SK-N-SH (cell line): ENCODE results near the gene PRR36. TPM values are rescaled to one million over a fixed set of nuclear protein-coding genes. Genes with fewer than 3 reads are reported as not detected.

Source experiments
- CTCF ChIA-PET: fragments of 300-600, 350-600 bp; formaldehyde crosslinking; extraction: SDS; loops from one replicate; lab custom pipeline; 2021; lab: Yijun Ruan, JAX
- POLR2A ChIA-PET: fragments of 350-600 bp; sonication (Branson Sonifier 250); formaldehyde crosslinking; extraction: SDS; loops from one replicate; lab custom pipeline; 2020; ENCODE audit warnings: antibody characterized with exemption, inconsistent platforms; lab: Yijun Ruan, JAX
- DNase-seq: peaks from one replicate; pipeline ENCODE4 v3.0.0; 2012
- H2AFZ ChIP-seq: fragments of 200-600 bp; sonication (generic); 2 replicates; pipeline ENCODE4 v1.8.1; 2016; ENCODE audit warnings: antibody characterized with exemption, mild to moderate bottlenecking, low read depth
- H3F3A ChIP-seq: fragments of 200-600 bp; sonication (generic); replicated peaks from 2 replicates; pipeline ENCODE3; 2016; ENCODE audit warnings: antibody characterized with exemption, mild to moderate bottlenecking; ENCODE audit not compliant: insufficient read depth
- H3K27ac ChIP-seq, 2 experiments: fragments of 200-500 bp in 1 of 2; fragments of 200-600 bp in 1 of 2; sonication (Bioruptor generic) in 1 of 2; sonication (generic), shearing (Covaris generic) in 1 of 2; 2 replicates each; pipeline versions ENCODE4 v1.5.1 to v1.6.1; 2014 to 2016; ENCODE audit warnings: low read depth in 2 of 2, inconsistent platforms in 1 of 2, low read length in 1 of 2, mild to moderate bottlenecking in 1 of 2, mixed read lengths in 1 of 2
- H3K27me3 ChIP-seq: fragments of 200-600 bp; sonication (generic), shearing (Covaris generic); 2 replicates; pipeline ENCODE4 v1.6.1; 2016; ENCODE audit warnings: mixed run types; ENCODE audit not compliant: insufficient read depth
- H3K36me3 ChIP-seq, 2 experiments: fragments of 200-500 bp in 1 of 2; fragments of 200-600 bp in 1 of 2; sonication (Bioruptor generic) in 1 of 2; sonication (generic) in 1 of 2; replicated peaks in 1 of 2; 2 replicates each; pipeline versions ENCODE3 to v1.5.1; 2014 to 2016; ENCODE audit warnings: low read length in 1 of 2, mild to moderate bottlenecking in 1 of 2; ENCODE audit not compliant: insufficient read depth in 2 of 2, control insufficient read depth in 1 of 2
- H3K4me1 ChIP-seq, 2 experiments: fragments of 200-500 bp in 1 of 2; fragments of 200-600 bp in 1 of 2; sonication (Bioruptor generic) in 1 of 2; sonication (generic), shearing (Covaris generic) in 1 of 2; 2 replicates each; pipeline versions ENCODE4 v1.5.1 to v1.6.1; 2014 to 2016; ENCODE audit warnings: low read depth in 1 of 2, low read length in 1 of 2, mixed run types in 1 of 2; ENCODE audit not compliant: insufficient read depth in 2 of 2, control insufficient read depth in 1 of 2
- H3K4me2 ChIP-seq: fragments of 200-600 bp; sonication (generic), shearing (Covaris generic); 2 replicates; pipeline ENCODE4 v1.6.1; 2017; ENCODE audit warnings: mixed run types
- H3K4me3 ChIP-seq, 2 experiments: fragments of 200-500 bp in 1 of 2; fragments of 200-600 bp in 1 of 2; sonication (Bioruptor generic) in 1 of 2; sonication (generic), shearing (Covaris generic) in 1 of 2; 2 replicates each; pipeline versions ENCODE4 v1.5.1 to v1.8.1; 2014 to 2016; ENCODE audit warnings: low read depth in 2 of 2, inconsistent platforms in 1 of 2, low read length in 1 of 2, mild to moderate bottlenecking in 1 of 2, mixed read lengths in 1 of 2, moderate library complexity in 1 of 2
- H3K79me2 ChIP-seq: fragments of 200-600 bp; sonication (generic); 2 replicates; pipeline ENCODE4 v1.8.1; 2017; ENCODE audit warnings: mild to moderate bottlenecking; ENCODE audit not compliant: insufficient read depth
- H3K9ac ChIP-seq: fragments of 200-600 bp; sonication (generic); 2 replicates; pipeline ENCODE4 v1.6.1; 2017; ENCODE audit warnings: mixed run types
- H3K9me2 ChIP-seq: fragments of 200-600 bp; sonication (generic); 2 replicates; pipeline ENCODE4 v1.6.1; 2017; ENCODE audit warnings: mixed run types
- H3K9me3 ChIP-seq: fragments of 200-600 bp; sonication (generic); 2 replicates; pipeline ENCODE4 v1.6.1; 2017; ENCODE audit warnings: mixed run types, mild to moderate bottlenecking, moderate library complexity
- H4K20me1 ChIP-seq: fragments of 200-600 bp; sonication (generic); 2 replicates; pipeline ENCODE4 v1.6.1; 2017; ENCODE audit warnings: mild to moderate bottlenecking, mixed run types; ENCODE audit not compliant: insufficient read depth
- CHD2 ChIP-seq: fragments of 150-350 bp; IDR thresholded peaks from 2 replicates; pipeline ENCODE4 v1.6.1; 2018; ENCODE audit warnings: low read length; ENCODE audit not compliant: partially characterized antibody
- EZH2phosphoT487 ChIP-seq: fragments of 200-600 bp; sonication (generic); IDR thresholded peaks from 2 replicates; pipeline ENCODE4 v1.6.1; 2017; ENCODE audit warnings: low read depth, mixed run types, mild to moderate bottlenecking, antibody characterized with exemption, moderate library complexity, borderline replicate concordance
- FOSL2 ChIP-seq: IDR thresholded peaks from 2 replicates; pipeline ENCODE4 v1.4.0; 2012; ENCODE audit warnings: low read depth, mild to moderate bottlenecking, moderate library complexity, borderline replicate concordance
- FOXJ3 ChIP-seq: sonication (generic); formaldehyde crosslinking; IDR thresholded peaks from 2 replicates; pipeline ENCODE4 v1.5.1; 2020; ENCODE audit warnings: mild to moderate bottlenecking, missing genetic modification reagents
- FOXM1 ChIP-seq: IDR thresholded peaks from 2 replicates; pipeline ENCODE4 v1.4.0; 2012; ENCODE audit warnings: low read depth, mild to moderate bottlenecking
- GABPA ChIP-seq: IDR thresholded peaks from 2 replicates; pipeline ENCODE4 v1.4.0; 2012; ENCODE audit warnings: low read depth, mild to moderate bottlenecking
- MEF2A ChIP-seq: IDR thresholded peaks from 2 replicates; pipeline ENCODE4 v1.4.0; 2012; ENCODE audit warnings: low read depth, borderline replicate concordance
- MXI1 ChIP-seq: IDR thresholded peaks from 2 replicates; pipeline ENCODE4 v1.6.1; 2012; ENCODE audit warnings: mild to moderate bottlenecking, low read depth, low read length, improper control_type of control experiment
- PBX3 ChIP-seq: IDR thresholded peaks from 2 replicates; pipeline ENCODE4; 2012
- RAD21 ChIP-seq: IDR thresholded peaks from 2 replicates; pipeline ENCODE4 v1.6.1; 2012; ENCODE audit warnings: mild to moderate bottlenecking, low read length
- REST ChIP-seq: IDR thresholded peaks from 2 replicates; pipeline ENCODE4 v1.6.1; 2012; ENCODE audit warnings: mild to moderate bottlenecking, low read depth, low read length, moderate library complexity
- RFX5 ChIP-seq: IDR thresholded peaks from 2 replicates; pipeline ENCODE4 v1.6.1; 2012; ENCODE audit warnings: mild to moderate bottlenecking, improper control_type of control experiment, low read length
- SMC3 ChIP-seq: IDR thresholded peaks from 2 replicates; pipeline ENCODE4 v1.6.1; 2012; ENCODE audit warnings: low read depth, low read length, improper control_type of control experiment
- TAF1 ChIP-seq: IDR thresholded peaks from 2 replicates; pipeline ENCODE4 v1.6.1; 2012; ENCODE audit warnings: low read depth, mild to moderate bottlenecking, low read length, moderate library complexity, borderline replicate concordance
- TEAD4 ChIP-seq: IDR thresholded peaks from 2 replicates; pipeline ENCODE4 v1.4.0; 2012; ENCODE audit warnings: mild to moderate bottlenecking, borderline replicate concordance; ENCODE audit not compliant: insufficient read depth
- USF1 ChIP-seq: IDR thresholded peaks from 2 replicates; pipeline ENCODE4 v1.4.0; 2012; ENCODE audit warnings: low read depth, borderline replicate concordance
- USF2 ChIP-seq: fragments of 150-350 bp; IDR thresholded peaks from 2 replicates; pipeline ENCODE4 v1.6.1; 2017; ENCODE audit warnings: antibody characterized with exemption, low read length, low read depth, borderline replicate concordance
- YY1 ChIP-seq: IDR thresholded peaks from 2 replicates; pipeline ENCODE4 v1.4.0; 2012; ENCODE audit warnings: low read depth, mild to moderate bottlenecking
- WGBS: methylation state at CpG from one replicate; pipeline ENCODE4 v1.1.6; 2017; ENCODE audit warnings: low lambda C conversion rate; 5-methylcytosine and 5-hydroxymethylcytosine counted together
- polyA plus RNA-seq, 3 experiments: library from polyadenylated mRNA; depleted of rRNA; stranded (reverse); fragments of >200 nt; gene quantifications; 2 replicates each; pipeline ENCODE4 v1.2.3, GENCODE V29; 2012

PRR36 gene
- polyA plus RNA-seq, 1 of the 3 experiments (the other 2 are of a cell fraction): 0.18 TPM

GRCh38 chr19:7858109-7858770 is 15.9 kb downstream of the PRR36 start:
- Histone ChIP-seq H3K4me1 (peaks cover 0 to 16% of the 10 kb centered on the region in 2 experiments; a peak in 1 of 4 replicates), H3K4me3 (no peak overlapping the region), H2AFZ (no peak overlapping the region), H3K27ac (no peak overlapping the region), H3F3A (no peaks in the 10 kb centered on the region), H4K20me1 (no peaks in the 10 kb centered on the region), H3K36me3 (no peaks in the 10 kb centered on the region), H3K79me2 (no peaks in the 10 kb centered on the region), H3K9ac (no peak overlapping the region), H3K9me3 (no peaks in the 10 kb centered on the region), H3K27me3 (no peaks in the 10 kb centered on the region), H3K9me2 (no peaks in the 10 kb centered on the region), H3K4me2 (no peak overlapping the region)
- WGBS: 91% methylated on average over 18 of the region's 29 CpGs
- POLR2A ChIA-PET: interaction anchor here (1.0 kb wide), 1 partner anchor 85 kb away, joined by 3 read pairs; the partner anchor contains the start of gene TIMM44
- no peak for TF ChIP-seq USF1
- no peak for TF ChIP-seq FOXM1
- TF ChIP-seq TEAD4: no peak
- TF ChIP-seq EZH2phosphoT487: no peak
- no peak for TF ChIP-seq USF2
- no peak for TF ChIP-seq RFX5
- no peak for TF ChIP-seq RAD21
- TF ChIP-seq YY1: no peak
- no peak for TF ChIP-seq MEF2A
- TF ChIP-seq FOXJ3: no peak
- TF ChIP-seq PBX3: no peak
- no peak for TF ChIP-seq SMC3
- DNase-seq: no peak
- CTCF ChIA-PET: interaction anchor here (0.7 to 1.8 kb wide), 3 partner anchors 19 to 86 kb away, joined by 3 to 5 read pairs (median 5); partner anchors contain the start of gene TIMM44

- POLR2A ChIA-PET: interaction anchor here (1.0 kb wide), 1 partner anchor 85 kb away, joined by 3 read pairs; the partner anchor contains the start of gene TIMM44
- H3K9me3 ChIP-seq: no peaks in the 10 kb centered on the region
- WGBS: no CpG with 5 or more reads among the region's 8 CpGs
- TF ChIP-seq MXI1 (no peak), GABPA (no peak), YY1 (no peak), REST (no peak), MEF2A (no peak), FOSL2 (no peak), USF2 (no peak), TAF1 (no peak), CHD2 (no peak)
Observed at GRCh38 chr19:7857727-7858108, 16.5 kb downstream of the PRR36 start.

More at GRCh38 chr19:7857727-7858108, 16.5 kb downstream of the PRR36 start:
- H3K9ac ChIP-seq: no peak overlapping the region
- DNase-seq: no peak
- H3F3A ChIP-seq: no peaks in the 10 kb centered on the region
- H2AFZ ChIP-seq: no peak overlapping the region
- H3K4me2 ChIP-seq: no peak overlapping the region
- peaks cover 0 to 16% of the 10 kb centered on the region in 2 experiments; a peak in 1 of 4 replicates for H3K4me1 ChIP-seq
- H3K79me2 ChIP-seq: no peaks in the 10 kb centered on the region
- H3K4me3 ChIP-seq: no peak overlapping the region
- no peaks in the 10 kb centered on the region for H3K9me2 ChIP-seq
- H3K27me3 ChIP-seq: no peaks in the 10 kb centered on the region
- H3K36me3 ChIP-seq: no peaks in the 10 kb centered on the region
- H3K27ac ChIP-seq: no peak overlapping the region
- CTCF ChIA-PET: interaction anchor here (0.7 to 1.8 kb wide), 3 partner anchors 9 to 66 kb away, joined by 3 to 5 read pairs (median 4); no protein-coding TSS in a partner anchor
- no peaks in the 10 kb centered on the region for H4K20me1 ChIP-seq
